HepG2 (cell line): ENCODE data around the gene PRELID1. TPM values are rescaled to one million over a fixed set of nuclear protein-coding genes. Genes with fewer than 3 reads are reported as not detected.

Experiments used
- CENPX ChIP-seq: sonication (generic); formaldehyde crosslinking; IDR thresholded peaks from 2 replicates; pipeline ENCODE4 v1.9.0; 2021; ENCODE audit warnings: mild to moderate bottlenecking, missing genetic modification reagents, moderate library complexity
- EED ChIP-seq: sonication (generic); formaldehyde crosslinking; IDR thresholded peaks from 2 replicates; pipeline ENCODE4 v1.5.0; 2020; ENCODE audit warnings: mild to moderate bottlenecking, missing genetic modification reagents
- ISL2 ChIP-seq: sonication (generic); formaldehyde crosslinking; IDR thresholded peaks from 2 replicates; pipeline ENCODE4 v1.5.0; 2020; ENCODE audit warnings: missing genetic modification reagents
- JUN ChIP-seq: sonication (generic); formaldehyde crosslinking; IDR thresholded peaks from 2 replicates; pipeline ENCODE4 v1.4.0; 2020; ENCODE audit warnings: mild to moderate bottlenecking, missing genetic modification reagents
- MED1 ChIP-seq: sonication (generic); formaldehyde crosslinking; IDR thresholded peaks from 2 replicates; pipeline ENCODE4 v1.4.0; 2020; ENCODE audit warnings: missing genetic modification reagents
- MNT ChIP-seq: fragments of 450-650 bp; IDR thresholded peaks from 2 replicates; pipeline ENCODE4 v1.6.1; 2016
- NCOA2 ChIP-seq: sonication (generic); formaldehyde crosslinking; IDR thresholded peaks from 2 replicates; pipeline ENCODE4 v1.8.0; 2022; ENCODE audit warnings: inconsistent platforms
- REST ChIP-seq, 2 experiments: IDR thresholded peaks; 2 replicates each; pipeline ENCODE4 v1.6.1; 2011 to 2012; ENCODE audit warnings: low read length in 2 of 2, borderline replicate concordance in 1 of 2, low read depth in 1 of 2, mild to moderate bottlenecking in 1 of 2, moderate library complexity in 1 of 2
- RFX5 ChIP-seq: IDR thresholded peaks from 2 replicates; pipeline ENCODE4 v1.6.1; 2011; ENCODE audit warnings: low read depth, low read length, improper control_type of control experiment
- RORA ChIP-seq: sonication (generic); formaldehyde crosslinking; IDR thresholded peaks from 2 replicates; pipeline ENCODE4 v1.5.0; 2020; ENCODE audit warnings: mild to moderate bottlenecking, missing genetic modification reagents, moderate library complexity
- SALL1 ChIP-seq: sonication (generic); formaldehyde crosslinking; IDR thresholded peaks from 2 replicates; pipeline ENCODE4 v1.8.0; 2022; ENCODE audit warnings: mild to moderate bottlenecking, missing genetic modification reagents
- SMAD9 ChIP-seq: sonication (generic); formaldehyde crosslinking; IDR thresholded peaks from 2 replicates; pipeline ENCODE4 v1.5.1; 2020; ENCODE audit warnings: mild to moderate bottlenecking, missing genetic modification reagents
- TOPORS ChIP-seq: sonication (generic); formaldehyde crosslinking; IDR thresholded peaks from 2 replicates; pipeline ENCODE4 v1.8.0; 2023; ENCODE audit warnings: mild to moderate bottlenecking, missing genetic modification reagents
- ZFP62 ChIP-seq: sonication (generic); formaldehyde crosslinking; IDR thresholded peaks from 2 replicates; pipeline ENCODE4 v1.4.0; 2020; ENCODE audit warnings: missing genetic modification reagents
- ZKSCAN5 ChIP-seq: sonication (generic); formaldehyde crosslinking; IDR thresholded peaks from 2 replicates; pipeline ENCODE4 v1.5.1; 2020; ENCODE audit warnings: mild to moderate bottlenecking, missing genetic modification reagents
- ZNF232 ChIP-seq: sonication (generic); formaldehyde crosslinking; IDR thresholded peaks from 2 replicates; pipeline ENCODE4 v1.4.0; 2020; ENCODE audit warnings: missing genetic modification reagents, borderline replicate concordance
- ZNF576 ChIP-seq: sonication (generic); formaldehyde crosslinking; IDR thresholded peaks from 2 replicates; pipeline ENCODE4 v1.4.0; 2020; ENCODE audit warnings: mild to moderate bottlenecking, missing genetic modification reagents
- polyA plus RNA-seq, 8 experiments: library from polyadenylated mRNA; depleted of rRNA in 3 of 8; stranded (reverse) in 7 of 8; unstranded in 1 of 8; fragments of >200 nt; fragmentation: Illumina TruSeq in 4 of 8; extraction: Trizol in 4 of 8; gene quantifications; 2 replicates each; pipeline versions ENCODE4 v1.2.1 to v1.2.3, GENCODE V29; 2011 to 2016; ENCODE audit warnings: low read depth in 4 of 8, missing spikeins in 1 of 8, mixed read lengths in 1 of 8; ENCODE audit not compliant: insufficient read depth in 1 of 8
- total RNA-seq, 5 experiments: library from RNA; depleted of rRNA; stranded (reverse); fragments of >200 nt; fragmentation: Illumina TruSeq; extraction: Trizol; gene quantifications; 2 replicates each; pipeline ENCODE4 v1.2.3, GENCODE V29; 2016; ENCODE audit warnings: low read depth in 1 of 5
- TF ChIP-seq, protein P1 (sequence below): IDR thresholded peaks from 2 replicates; pipeline ENCODE4 v1.6.1; 2016
- TF ChIP-seq, protein P2 (sequence below): sonication (generic); formaldehyde crosslinking; IDR thresholded peaks from 2 replicates; pipeline ENCODE4 v1.4.0; 2020; ENCODE audit warnings: low read depth, mild to moderate bottlenecking, missing genetic modification reagents
- TF ChIP-seq, protein P3 (sequence below): sonication (generic); formaldehyde crosslinking; IDR thresholded peaks from 2 replicates; pipeline ENCODE4 v1.8.1; 2023; ENCODE audit warnings: missing genetic modification reagents, inconsistent platforms, borderline replicate concordance

The PRELID1 gene
- total and polyA plus RNA-seq, 2 of the 13 experiments (the other 11 are each of a cell fraction or from before 2014, with no cell fraction given): 250 to 271 TPM

DNA sequence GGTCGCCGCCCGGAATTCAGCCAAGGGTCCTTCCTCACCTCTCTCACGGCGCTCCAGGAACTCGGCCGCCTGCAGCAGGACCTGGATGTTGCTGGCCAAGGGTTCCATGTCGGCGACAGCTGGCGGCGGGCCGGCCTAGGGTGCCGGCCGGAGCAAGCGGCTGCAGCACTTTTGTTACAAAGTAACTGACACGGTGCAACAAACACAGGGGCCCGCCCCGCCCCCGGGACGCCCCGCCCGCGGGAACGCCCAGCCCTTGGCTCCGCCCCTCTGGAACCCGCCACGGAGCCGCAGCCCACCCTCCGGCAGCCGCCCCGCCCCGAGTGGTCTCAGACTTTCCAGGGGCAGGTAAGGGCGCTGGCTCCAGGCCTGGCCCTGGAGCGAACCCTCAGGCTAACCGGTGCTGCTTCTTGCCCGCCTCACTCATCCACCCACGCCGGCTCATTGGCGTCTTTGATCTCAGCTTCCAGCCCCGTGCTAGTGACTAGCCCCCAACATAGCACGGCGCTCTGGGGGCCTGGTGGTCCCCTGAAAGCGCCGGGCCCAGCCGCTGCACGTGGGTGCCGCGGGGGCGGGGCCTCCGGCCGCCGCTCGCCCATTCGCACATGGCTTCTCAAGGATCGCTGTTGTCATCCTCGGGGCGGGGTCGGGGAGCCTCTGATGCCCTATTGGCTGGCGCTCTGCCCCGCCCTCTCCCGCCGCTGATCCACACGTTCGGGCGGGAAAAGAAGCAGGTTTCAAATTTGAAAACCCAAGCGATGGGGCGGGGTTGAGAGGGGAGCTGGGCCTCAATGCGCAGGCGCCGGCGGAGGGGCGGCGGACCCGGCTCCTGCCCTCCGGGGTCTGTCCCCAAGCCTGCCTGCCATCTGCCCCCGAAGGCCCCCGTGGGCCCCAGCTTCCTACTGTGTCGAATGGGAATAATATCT lies 8.4 kb downstream of the PRELID1 start, which contains the start of gene MXD3 (continued):
- TF ChIP-seq MNT (peak; percentile 97), EED (CRISPR knock-in tag) (no peak), JUN (no peak), ZNF576 (no peak), RORA (CRISPR knock-in tag) (no peak), ISL2 (CRISPR knock-in tag) (no peak; the same call in 1 of the 2 replicates), ZFP62 (no peak), TOPORS (CRISPR knock-in tag) (no peak), NCOA2 (CRISPR knock-in tag) (no peak), REST (IDR thresholded peaks at IDR 0.05; ENCODE audit: borderline replicate concordance in 1 of 2, low read depth in 1 of 2, low read length in 2 of 2) (no peak), MED1 (CRISPR knock-in tag) (no peak), CENPX (CRISPR knock-in tag) (no peak), SALL1 (CRISPR knock-in tag) (peak; percentile 63), RFX5 (0 out of 2 replicates have a peak, but pooled peaks have one; percentile 22), ZKSCAN5 (CRISPR knock-in tag) (no peak), SMAD9 (CRISPR knock-in tag) (no peak), ZNF232 (no peak)
- TF ChIP-seq, protein P1, sequence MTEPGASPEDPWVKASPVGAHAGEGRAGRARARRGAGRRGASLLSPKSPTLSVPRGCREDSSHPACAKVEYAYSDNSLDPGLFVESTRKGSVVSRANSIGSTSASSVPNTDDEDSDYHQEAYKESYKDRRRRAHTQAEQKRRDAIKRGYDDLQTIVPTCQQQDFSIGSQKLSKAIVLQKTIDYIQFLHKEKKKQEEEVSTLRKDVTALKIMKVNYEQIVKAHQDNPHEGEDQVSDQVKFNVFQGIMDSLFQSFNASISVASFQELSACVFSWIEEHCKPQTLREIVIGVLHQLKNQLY (CRISPR knock-in tag): no peak
- TF ChIP-seq, protein P2, sequence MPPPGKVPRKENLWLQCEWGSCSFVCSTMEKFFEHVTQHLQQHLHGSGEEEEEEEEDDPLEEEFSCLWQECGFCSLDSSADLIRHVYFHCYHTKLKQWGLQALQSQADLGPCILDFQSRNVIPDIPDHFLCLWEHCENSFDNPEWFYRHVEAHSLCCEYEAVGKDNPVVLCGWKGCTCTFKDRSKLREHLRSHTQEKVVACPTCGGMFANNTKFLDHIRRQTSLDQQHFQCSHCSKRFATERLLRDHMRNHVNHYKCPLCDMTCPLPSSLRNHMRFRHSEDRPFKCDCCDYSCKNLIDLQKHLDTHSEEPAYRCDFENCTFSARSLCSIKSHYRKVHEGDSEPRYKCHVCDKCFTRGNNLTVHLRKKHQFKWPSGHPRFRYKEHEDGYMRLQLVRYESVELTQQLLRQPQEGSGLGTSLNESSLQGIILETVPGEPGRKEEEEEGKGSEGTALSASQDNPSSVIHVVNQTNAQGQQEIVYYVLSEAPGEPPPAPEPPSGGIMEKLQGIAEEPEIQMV: no peak
- TF ChIP-seq, protein P3, sequence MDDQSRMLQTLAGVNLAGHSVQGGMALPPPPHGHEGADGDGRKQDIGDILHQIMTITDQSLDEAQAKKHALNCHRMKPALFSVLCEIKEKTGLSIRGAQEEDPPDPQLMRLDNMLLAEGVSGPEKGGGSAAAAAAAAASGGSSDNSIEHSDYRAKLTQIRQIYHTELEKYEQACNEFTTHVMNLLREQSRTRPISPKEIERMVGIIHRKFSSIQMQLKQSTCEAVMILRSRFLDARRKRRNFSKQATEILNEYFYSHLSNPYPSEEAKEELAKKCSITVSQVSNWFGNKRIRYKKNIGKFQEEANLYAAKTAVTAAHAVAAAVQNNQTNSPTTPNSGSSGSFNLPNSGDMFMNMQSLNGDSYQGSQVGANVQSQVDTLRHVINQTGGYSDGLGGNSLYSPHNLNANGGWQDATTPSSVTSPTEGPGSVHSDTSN: no peak
